H9 (cell line): ENCODE results near the gene PCYT2. TPM values are rescaled to one million over a fixed set of nuclear protein-coding genes. Genes with fewer than 3 reads are reported as not detected.

ENCODE experiments used
- DNase-seq: peaks from one replicate; pipeline ENCODE4 v3.0.0-alpha.2; 2017
- H2AFZ ChIP-seq: one replicate; pipeline ENCODE4 v1.6.1; 2013; ENCODE audit warnings: mild to moderate bottlenecking, low read length, control low read depth, moderate library complexity
- H2AK5ac ChIP-seq: 2 replicates; pipeline ENCODE4 v1.6.1; 2013; ENCODE audit warnings: low read length, control low read depth, mixed read lengths; ENCODE audit not compliant: insufficient read length
- H2BK120ac ChIP-seq: one replicate; pipeline ENCODE4 v1.6.1; 2013; ENCODE audit warnings: low read depth, mild to moderate bottlenecking, low read length, control low read depth, inconsistent platforms; ENCODE audit not compliant: poor library complexity, severe bottlenecking
- H2BK12ac ChIP-seq: 2 replicates; pipeline ENCODE4 v1.6.1; 2013; ENCODE audit warnings: low read length, control low read depth, mixed read lengths, low read depth; ENCODE audit not compliant: insufficient read length
- H2BK15ac ChIP-seq: 2 replicates; pipeline ENCODE4 v1.6.1; 2013; ENCODE audit warnings: low read depth, low read length, control low read depth
- H2BK20ac ChIP-seq: one replicate; pipeline ENCODE4 v1.6.1; 2013; ENCODE audit warnings: low read depth, mild to moderate bottlenecking, low read length, control low read depth, inconsistent platforms; ENCODE audit not compliant: poor library complexity, severe bottlenecking
- H2BK5ac ChIP-seq: 2 replicates; pipeline ENCODE4 v1.6.1; 2013; ENCODE audit warnings: low read length, control low read depth, mixed read lengths; ENCODE audit not compliant: insufficient read length
- H3K14ac ChIP-seq: 2 replicates; pipeline ENCODE4 v1.6.1; 2013; ENCODE audit warnings: low read length, control low read depth; ENCODE audit not compliant: insufficient read depth
- H3K18ac ChIP-seq: 2 replicates; pipeline ENCODE4 v1.6.1; 2013; ENCODE audit warnings: low read depth, mild to moderate bottlenecking, mixed read lengths, low read length, control low read depth; ENCODE audit not compliant: insufficient read length
- H3K23ac ChIP-seq: 2 replicates; pipeline ENCODE4 v1.6.1; 2013; ENCODE audit warnings: low read length, control low read depth, mixed read lengths, low read depth; ENCODE audit not compliant: insufficient read length
- H3K23me2 ChIP-seq: 2 replicates; pipeline ENCODE4 v1.6.1; 2013; ENCODE audit warnings: low read depth, mild to moderate bottlenecking, mixed read lengths, low read length, control low read depth; ENCODE audit not compliant: insufficient read length, poor library complexity, severe bottlenecking
- H3K27ac ChIP-seq: 2 replicates; pipeline ENCODE4 v1.5.1; 2013; ENCODE audit warnings: low read length, control low read depth, mixed read lengths, low read depth; ENCODE audit not compliant: insufficient read length
- H3K27me3 ChIP-seq: 2 replicates; pipeline ENCODE4 v1.6.1; 2013; ENCODE audit warnings: low read length, control low read depth, inconsistent platforms; ENCODE audit not compliant: insufficient read depth
- H3K4ac ChIP-seq: 2 replicates; pipeline ENCODE4 v1.6.1; 2013; ENCODE audit warnings: low read depth, mild to moderate bottlenecking, control low read depth, inconsistent platforms, low read length, moderate library complexity
- H3K4me1 ChIP-seq: 2 replicates; pipeline ENCODE4 v1.6.1; 2013; ENCODE audit warnings: low read length, control low read depth, inconsistent platforms; ENCODE audit not compliant: insufficient read depth
- H3K4me2 ChIP-seq: 2 replicates; pipeline ENCODE4 v1.6.1; 2013; ENCODE audit warnings: low read length, control low read depth, mixed read lengths; ENCODE audit not compliant: insufficient read length, insufficient read depth
- H3K56ac ChIP-seq: 2 replicates; pipeline ENCODE4 v1.6.1; 2013; ENCODE audit warnings: low read depth, mild to moderate bottlenecking, mixed read lengths, low read length, control low read depth; ENCODE audit not compliant: insufficient read length
- H3K79me1 ChIP-seq: 2 replicates; pipeline ENCODE4 v1.6.1; 2013; ENCODE audit warnings: low read depth, mild to moderate bottlenecking, moderate library complexity, low read length, control low read depth, inconsistent platforms; ENCODE audit not compliant: insufficient read depth, poor library complexity, severe bottlenecking
- H3K79me2 ChIP-seq: 2 replicates; pipeline ENCODE4 v1.6.1; 2013; ENCODE audit warnings: low read length, control low read depth, inconsistent platforms; ENCODE audit not compliant: insufficient read depth
- H3K9ac ChIP-seq: 2 replicates; pipeline ENCODE4 v1.6.1; 2013; ENCODE audit warnings: low read length, control low read depth, mixed read lengths; ENCODE audit not compliant: insufficient read length; ENCODE audit errors: extremely low read depth
- H3K9me3 ChIP-seq: one replicate; pipeline ENCODE4 v1.6.1; 2013; ENCODE audit warnings: low read depth, low read length, inconsistent platforms; ENCODE audit not compliant: control insufficient read depth
- H3T11ph ChIP-seq: one replicate; pipeline ENCODE4 v1.6.1; 2013; ENCODE audit warnings: mild to moderate bottlenecking, low read length, control low read depth, inconsistent platforms
- H4K20me1 ChIP-seq: one replicate; pipeline ENCODE4 v1.6.1; 2013; ENCODE audit not compliant: control insufficient read depth, insufficient read length, insufficient read depth
- H4K5ac ChIP-seq: 2 replicates; pipeline ENCODE4 v1.6.1; 2013; ENCODE audit warnings: low read depth, mild to moderate bottlenecking, mixed read lengths, low read length, control low read depth; ENCODE audit not compliant: insufficient read length
- H4K8ac ChIP-seq: replicated peaks from 2 replicates; pipeline ENCODE4 v1.6.1; 2013; ENCODE audit warnings: low read length, control low read depth, mixed read lengths, low read depth; ENCODE audit not compliant: insufficient read length
- H4K91ac ChIP-seq: 2 replicates; pipeline ENCODE4 v1.6.1; 2013; ENCODE audit warnings: low read depth, mild to moderate bottlenecking, moderate library complexity, mixed read lengths, low read length, control low read depth; ENCODE audit not compliant: insufficient read length
- H3K27ac Mint-ChIP-seq, 3 experiments: 2 replicates in 2 of 3; 3 replicates in 1 of 3; pipeline ENCODE4 v1.8.0; 2020 to 2021; ENCODE audit warnings: mixed read lengths in 3 of 3, mild to moderate bottlenecking in 1 of 3, moderate library complexity in 1 of 3
- H3K27me3 Mint-ChIP-seq: 2 replicates; pipeline ENCODE4 v1.8.0; 2021; ENCODE audit warnings: low read depth, mild to moderate bottlenecking, moderate library complexity, mixed read lengths
- H3K36me3 Mint-ChIP-seq, 3 experiments: 2 replicates in 2 of 3; 3 replicates in 1 of 3; pipeline ENCODE4 v1.8.0; 2020 to 2021; ENCODE audit warnings: low read depth in 3 of 3, mixed read lengths in 3 of 3; ENCODE audit not compliant: insufficient read depth in 1 of 3
- H3K4me1 Mint-ChIP-seq, 2 experiments: 2 replicates each; pipeline ENCODE4 v1.8.0; 2020; ENCODE audit warnings: mixed read lengths in 2 of 2
- H3K4me3 Mint-ChIP-seq, 2 experiments: 2 replicates in 1 of 2; 3 replicates in 1 of 2; pipeline ENCODE4 v1.8.0; 2020 to 2021; ENCODE audit warnings: mild to moderate bottlenecking in 2 of 2, mixed read lengths in 2 of 2, moderate library complexity in 1 of 2
- H3K9me3 Mint-ChIP-seq, 2 experiments: 2 replicates in 1 of 2; 3 replicates in 1 of 2; pipeline ENCODE4 v1.8.0; 2020; ENCODE audit warnings: mild to moderate bottlenecking in 2 of 2, mixed read lengths in 2 of 2, moderate library complexity in 1 of 2
- CTCF ChIP-seq: fragments of 200-600 bp; sonication (generic); conservative IDR thresholded peaks from 3 replicates; pipeline ENCODE4 v1.8.0; 2021; ENCODE audit warnings: antibody characterized with exemption, mild to moderate bottlenecking
- WGBS: extraction: QIAGEN DNeasy Blood & Tissue Kit; methylation state at CpG from one replicate; pipeline ENCODE4 v1.1.7; 2013; ENCODE audit warnings: missing lambda C conversion rate, low lambda C conversion rate, mixed read lengths; ENCODE audit not compliant: insufficient read length; ENCODE audit errors: extremely low coverage; 5-methylcytosine and 5-hydroxymethylcytosine counted together
- total RNA-seq: library from RNA; stranded (reverse); gene quantifications from 2 replicates; pipeline ENCODE4 v1.2.1, GENCODE V29; 2021

Gene PCYT2
- total RNA-seq, 1 experiment from 2014 or later, result 24.5 TPM

GRCh38 chr17:81877569-81877968, 33.6 kb downstream of the PCYT2 start:
- no peak overlapping the region for H3K9ac ChIP-seq
- H3K36me3 Mint-ChIP-seq, result peaks cover 11 to 44% (median 40%) of the 10 kb centered on the region in 3 experiments
- H3K4ac ChIP-seq, result no peak overlapping the region
- no peaks in the 10 kb centered on the region for H3K27me3 ChIP-seq
- H3K9me3 Mint-ChIP-seq, result no peaks in the 10 kb centered on the region; a peak in 1 of 5 replicates
- no peak overlapping the region for H3K4me3 Mint-ChIP-seq
- no peak overlapping the region for H2BK120ac ChIP-seq
- no peak overlapping the region for H4K5ac ChIP-seq
- no peak overlapping the region for H2BK5ac ChIP-seq
- H3K27me3 Mint-ChIP-seq, result no peaks in the 10 kb centered on the region; the same call in 1 of the 2 replicates
- H3K56ac ChIP-seq, result no peak overlapping the region
- no peak overlapping the region for H3K27ac ChIP-seq
- H2AK5ac ChIP-seq, result no peak overlapping the region
- no peaks in the 10 kb centered on the region for H3K9me3 ChIP-seq
- no peak overlapping the region for H2BK20ac ChIP-seq
- no CpG with 5 or more reads among the region's 5 CpGs for WGBS
- no peak overlapping the region for H4K91ac ChIP-seq
- no peaks in the 10 kb centered on the region for H3K4me1 ChIP-seq
- H3K14ac ChIP-seq, result no peak overlapping the region
- TF ChIP-seq CTCF, result no peak
- no peak overlapping the region for H2BK12ac ChIP-seq
- no peak overlapping the region for H2AFZ ChIP-seq
- no peak overlapping the region for H4K8ac ChIP-seq
- 0 out of 7 replicates have a peak overlapping the region, but pooled peaks of 1 of the 3 experiments have one; percentile 6 for H3K27ac Mint-ChIP-seq
- 0 out of 4 replicates have a peak, but pooled peaks cover 0 to 2% of the 10 kb centered on the region in 2 experiments for H3K4me1 Mint-ChIP-seq
- no peaks in the 10 kb centered on the region for H3K23me2 ChIP-seq
- H2BK15ac ChIP-seq, result no peak overlapping the region; the same call in 1 of the 2 replicates
- no peak overlapping the region for H3K23ac ChIP-seq
- no peaks in the 10 kb centered on the region for H3K79me2 ChIP-seq
- no peak for DNase-seq
- H3T11ph ChIP-seq, result no peak overlapping the region
- no peaks in the 10 kb centered on the region for H3K79me1 ChIP-seq
- no peak overlapping the region for H3K4me2 ChIP-seq
- no peaks in the 10 kb centered on the region for H4K20me1 ChIP-seq
- H3K18ac ChIP-seq, result no peak overlapping the region
